Stimulated activated CD4-positive, alpha-beta T cell treated with anti-CD3 and anti-CD28 coated beads, TNF-alpha, amount 100 ng/mL, for 1 hour (primary cell): ENCODE results near the gene MATN1.
A peak's percentile ranks its signal among the peaks of the same experiment; 100 is the strongest.

Source experiments
- DNase-seq, 3 donors: peaks; one replicate each; pipeline ENCODE4 v3.0.0-alpha.2; 2020; ENCODE audit warnings: low read depth in 3 of 3, low spot score in 1 of 3

Gene MATN1

GRCh38 chr1:30745156-30745833 lies 21.9 kb upstream of the MATN1 start:
- no peak for DNase-seq

GRCh38 chr1:30744060-30744756 lies 20.8 kb upstream of the MATN1 start:
- no peak for DNase-seq

GRCh38 chr1:30743584-30744059 lies 20.2 kb upstream of the MATN1 start:
- DNase-seq, result peak in 2 of 3 donors; percentile 55 to 63

- no peak for DNase-seq
Observed at GRCh38 chr1:30742963-30743559, 19.7 kb upstream of the MATN1 start.

GRCh38 chr1:30742300-30742962 lies 19.0 kb upstream of the MATN1 start:
- DNase-seq, result no peak

GRCh38 chr1:30741239-30741894 lies 18.0 kb upstream of the MATN1 start:
- no peak for DNase-seq

- DNase-seq, result no peak
Observed at GRCh38 chr1:30740251-30741238, 17.2 kb upstream of the MATN1 start.

- DNase-seq, result no peak
Observed at GRCh38 chr1:30739601-30740000, 16.2 kb upstream of the MATN1 start.

GRCh38 chr1:30738715-30739559 lies 15.6 kb upstream of the MATN1 start:
- no peak for DNase-seq

GRCh38 chr1:30738040-30738714 lies 14.8 kb upstream of the MATN1 start:
- DNase-seq, result no peak

GRCh38 chr1:30737357-30738039 lies 14.1 kb upstream of the MATN1 start:
- no peak for DNase-seq

- no peak for DNase-seq
Observed at GRCh38 chr1:30735668-30736498, 12.5 kb upstream of the MATN1 start.

- no peak for DNase-seq
Observed at GRCh38 chr1:30735124-30735523, 11.7 kb upstream of the MATN1 start.

GRCh38 chr1:30734580-30734979 lies 11.2 kb upstream of the MATN1 start:
- no peak for DNase-seq

- no peak for DNase-seq
Observed at GRCh38 chr1:30734106-30734505, 10.7 kb upstream of the MATN1 start.

GRCh38 chr1:30733493-30733892 lies 10.1 kb upstream of the MATN1 start:
- DNase-seq, result no peak
